GM12864 (cell line): ENCODE data around the gene SLC9A7.

ENCODE experiments used
- DNase-seq: peaks from one replicate; pipeline ENCODE4 v3.0.0-alpha.2; 2011; ENCODE audit warnings: low read depth
- H3K4me3 ChIP-seq: 2 replicates; pipeline ENCODE4 v1.5.1; 2011; ENCODE audit warnings: mild to moderate bottlenecking, low read depth, low read length, control low read depth
- CTCF ChIP-seq: IDR thresholded peaks from 2 replicates; pipeline ENCODE4 v1.5.1; 2011; ENCODE audit warnings: low read depth, mild to moderate bottlenecking, moderate library complexity, low read length, control low read depth, inconsistent platforms; ENCODE audit errors: missing control alignments

Gene SLC9A7

GRCh38 chrX:46597771-46598170 is 161.1 kb downstream of the SLC9A7 start:
- no peak for DNase-seq
- TF ChIP-seq CTCF, result no peak
- H3K4me3 ChIP-seq, result no peak overlapping the region

DNA sequence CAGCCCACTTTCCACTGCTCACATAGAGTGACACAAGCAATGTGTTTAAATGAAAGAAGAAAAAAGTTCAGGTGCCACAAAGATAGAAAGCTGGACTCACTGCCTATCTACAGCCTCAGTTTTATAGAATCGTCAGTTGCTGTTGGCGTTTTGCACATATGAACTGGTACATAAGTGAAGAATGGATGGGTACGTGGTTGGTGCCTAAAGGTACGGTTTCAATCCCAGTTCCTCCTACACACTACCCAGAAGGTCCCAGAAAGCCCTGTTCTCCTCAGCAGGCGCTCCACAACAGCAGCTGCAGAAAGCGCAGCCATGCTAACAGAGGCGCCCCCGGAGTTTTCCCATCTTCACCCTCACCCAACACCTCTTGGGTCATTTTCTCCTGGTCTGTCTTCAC is 161.7 kb downstream of the SLC9A7 start:
- no peak overlapping the region for H3K4me3 ChIP-seq
- TF ChIP-seq CTCF, result no peak
- no peak for DNase-seq

DNA sequence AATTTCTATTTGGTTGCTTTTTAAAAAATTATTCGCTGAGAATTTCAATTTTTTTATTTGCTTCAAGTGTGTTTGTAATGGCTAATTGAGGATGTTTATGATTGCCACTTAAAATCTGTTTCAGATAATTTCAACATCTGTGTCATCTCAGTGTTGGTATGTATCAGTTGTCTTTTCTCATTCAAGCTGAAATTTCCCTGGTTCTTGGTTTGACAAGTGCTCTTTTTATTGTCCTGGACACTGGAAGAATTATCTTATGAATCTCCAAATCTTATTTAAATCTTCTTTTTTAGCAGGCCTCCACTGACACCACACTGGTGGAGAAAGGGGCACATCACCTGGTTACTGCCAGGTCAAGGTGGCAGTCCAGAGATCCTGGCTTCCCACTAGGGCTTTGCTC is 163.8 kb downstream of the SLC9A7 start:
- no peak for DNase-seq
- no peak for TF ChIP-seq CTCF
- H3K4me3 ChIP-seq, result no peak overlapping the region

GRCh38 chrX:46589977-46590723 is 168.8 kb downstream of the SLC9A7 start:
- no peak for TF ChIP-seq CTCF
- H3K4me3 ChIP-seq, result no peak overlapping the region
- no peak for DNase-seq

DNA sequence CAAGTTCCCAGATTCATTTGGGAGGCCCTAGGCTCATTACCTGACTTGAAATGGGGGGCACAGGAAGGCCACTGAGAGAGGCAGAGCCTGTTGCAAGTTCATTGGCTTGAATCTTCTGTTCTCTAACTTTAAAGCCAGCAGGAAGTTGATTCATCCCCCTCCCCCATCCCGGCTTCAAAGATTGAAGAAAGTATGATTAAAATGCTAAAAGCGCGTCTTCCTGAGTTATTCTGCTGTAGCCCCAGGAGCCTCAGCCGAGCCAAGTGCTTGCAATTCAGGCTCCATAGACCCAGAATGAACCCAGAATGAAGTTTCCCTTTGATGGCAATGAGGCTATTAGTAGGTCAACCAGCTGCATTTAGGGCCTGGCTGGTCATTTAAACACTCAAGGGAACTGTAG is 170.7 kb downstream of the SLC9A7 start:
- H3K4me3 ChIP-seq, result no peak overlapping the region
- no peak for TF ChIP-seq CTCF

DNA sequence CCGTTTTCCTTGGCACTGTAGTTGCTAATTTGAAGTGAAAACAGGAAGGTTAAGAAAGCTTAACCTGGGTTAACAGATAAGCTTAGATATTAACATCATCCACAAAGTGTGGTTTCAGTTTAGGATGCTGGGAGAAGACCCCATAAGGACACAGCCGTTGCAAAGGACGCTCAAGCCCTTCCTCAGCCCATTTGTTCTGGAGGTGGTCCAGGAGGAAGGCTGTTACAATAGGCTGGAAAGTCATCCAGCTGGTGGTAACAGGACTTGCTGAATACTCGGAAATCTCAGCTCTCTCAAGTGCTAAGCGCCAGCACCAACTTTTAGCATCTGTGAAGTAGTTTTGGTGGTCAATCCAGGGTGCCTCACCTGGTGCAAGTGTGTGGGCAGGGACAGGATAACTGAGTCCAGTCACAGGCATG is 171.2 kb downstream of the SLC9A7 start:
- DNase-seq, result no peak
- H3K4me3 ChIP-seq, result no peak overlapping the region
- TF ChIP-seq CTCF, result no peak

More for the DNA sequence above, 170.7 kb downstream of the SLC9A7 start:
- DNase-seq, result no peak

- no peak for TF ChIP-seq CTCF
- no peak for DNase-seq
- no peak overlapping the region for H3K4me3 ChIP-seq
Measured at GRCh38 chrX:46587158-46587557, 171.8 kb downstream of the SLC9A7 start.
